Panc1 (cell line): ENCODE measurements around the gene PNRC1. TPM values are rescaled to one million over a fixed set of nuclear protein-coding genes. Genes with fewer than 3 reads are reported as not detected.
"Not testable (repeated sequence)": the region's sequence is repeated elsewhere in the genome, so short reads cannot be mapped to it uniquely, and the experiment has no call there.

ENCODE experiments used
- ATAC-seq: fragments of 200-7000 bp; cut with Tn5 transposase; 2 replicates; pipeline ENCODE4 v1.9.1; 2020; ENCODE audit warnings: mild to moderate bottlenecking, moderate library complexity
- BruUV-seq: library from RNA; stranded (reverse); fragments of 400-500 nt; replicated peaks from 2 replicates; lab custom pipeline; 2021; lab: Mats Ljungman, UMichigan
- CTCF ChIA-PET: fragments of 300-600 bp; sonication (Branson Sonifier 250); formaldehyde crosslinking; loops from one replicate; lab custom pipeline; 2022; ENCODE audit warnings: antibody characterized with exemption; lab: Charles Lee
- POLR2A ChIA-PET: fragments of 300-600 bp; sonication (Branson Sonifier 250); formaldehyde crosslinking; loops from one replicate; lab custom pipeline; 2022; ENCODE audit warnings: antibody characterized with exemption; lab: Charles Lee
- DNase-seq: peaks from one replicate; pipeline ENCODE4 v3.0.0-alpha.2; 2010; ENCODE audit warnings: low read depth, low spot score
- H3K27ac ChIP-seq: 2 replicates; pipeline ENCODE4 v1.5.1; 2011; ENCODE audit warnings: mild to moderate bottlenecking, low read length, inconsistent platforms
- H3K27me3 ChIP-seq: fragments of 200-500 bp; sonication (Bioruptor generic); 2 replicates; pipeline ENCODE4 v1.6.0; 2014; ENCODE audit warnings: low read length, inconsistent platforms; ENCODE audit not compliant: control insufficient read depth, insufficient read depth
- H3K36me3 ChIP-seq: fragments of 200-500 bp; sonication (Bioruptor generic); 2 replicates; pipeline ENCODE4 v1.5.1; 2014; ENCODE audit warnings: inconsistent platforms, mild to moderate bottlenecking, low read length, moderate library complexity; ENCODE audit not compliant: control insufficient read depth, insufficient read depth
- H3K4me1 ChIP-seq: 2 replicates; pipeline ENCODE4 v1.5.1; 2011; ENCODE audit warnings: inconsistent platforms, mild to moderate bottlenecking, low read length, moderate library complexity; ENCODE audit not compliant: control insufficient read depth, insufficient read depth
- H3K4me3 ChIP-seq, 2 experiments: 2 replicates each; pipeline ENCODE4 v1.5.1; 2011 to 2012; ENCODE audit warnings: low read depth in 2 of 2, low read length in 2 of 2, mild to moderate bottlenecking in 2 of 2, inconsistent platforms in 1 of 2, moderate library complexity in 1 of 2
- H3K9me3 ChIP-seq: fragments of 200-500 bp; sonication (Bioruptor generic); 2 replicates; pipeline ENCODE4 v1.5.1; 2014; ENCODE audit warnings: low read depth, mild to moderate bottlenecking, inconsistent platforms, low read length, moderate library complexity; ENCODE audit not compliant: control insufficient read depth, insufficient read depth
- POLR2AphosphoS5 ChIP-seq: IDR thresholded peaks from 2 replicates; pipeline ENCODE4 v1.6.1; 2012; ENCODE audit warnings: mild to moderate bottlenecking, low read depth, low read length, moderate library complexity
- SIN3A ChIP-seq: IDR thresholded peaks from 2 replicates; pipeline ENCODE4 v1.6.1; 2012; ENCODE audit warnings: low read depth, mild to moderate bottlenecking, low read length, moderate library complexity, borderline replicate concordance; ENCODE audit not compliant: insufficient read depth
- TCF7L2 ChIP-seq: IDR thresholded peaks from 2 replicates; pipeline ENCODE4 v1.6.1; 2011; ENCODE audit warnings: mild to moderate bottlenecking, low read depth, low read length, inconsistent platforms
- in situ Hi-C: cut with HindIII; loops from 2 replicates; pipeline ENCODE4 v1.10.0; 2016; ENCODE audit warnings: low sequenced_read_pairs, low pct_unique_long_range_greater_than_20kb
- intact Hi-C: fragments of 100-400 bp; cut with micrococcal nuclease; formaldehyde crosslinking; loops from one replicate; pipeline ENCODE4 v1.10.0; 2022; ENCODE audit not compliant: unreplicated experiment
- total RNA-seq: library from RNA; stranded (reverse); gene quantifications from one replicate; pipeline ENCODE4 v1.2.1, GENCODE V29; 2021; ENCODE audit not compliant: unreplicated experiment
- TF ChIP-seq, protein P1 (sequence below): fragments of 450-650 bp; IDR thresholded peaks from 2 replicates; pipeline ENCODE4 v1.5.1; 2017; ENCODE audit warnings: mild to moderate bottlenecking
- TF ChIP-seq, protein P2 (sequence below), 2 experiments: IDR thresholded peaks; 2 replicates each; pipeline ENCODE4 v1.6.1; 2011 to 2012; ENCODE audit warnings: low read depth in 2 of 2, control low read depth in 1 of 2, low read length in 1 of 2, mild to moderate bottlenecking in 1 of 2, moderate library complexity in 1 of 2; ENCODE audit not compliant: insufficient read depth in 1 of 2

Gene PNRC1
- total RNA-seq, 1 experiment from 2014 or later: 63.5 TPM

DNA sequence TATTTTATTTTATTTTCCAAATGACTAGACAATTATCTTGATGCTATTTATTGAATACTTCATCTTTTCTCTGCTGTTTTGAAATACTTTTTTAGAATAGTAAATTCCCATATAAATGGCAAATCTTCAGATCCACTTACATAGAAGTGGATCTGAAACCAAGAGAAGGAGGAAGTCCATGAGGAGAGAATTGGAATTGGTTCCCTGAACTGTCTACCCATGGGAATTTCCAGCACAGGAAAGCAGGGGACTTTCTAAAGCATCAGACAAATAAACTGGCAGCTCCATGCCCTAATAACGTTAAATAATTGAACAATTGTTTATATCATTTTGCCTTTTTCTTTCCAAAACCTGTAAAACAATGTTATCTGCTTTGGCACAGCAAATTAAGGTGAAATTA, 47.1 kb upstream of the PNRC1 start:
- no peak for DNase-seq
- Histone ChIP-seq H3K4me3 (no peak overlapping the region), H3K27me3 (no peaks in the 10 kb centered on the region), H3K36me3 (no peaks in the 10 kb centered on the region), H3K9me3 (no peaks in the 10 kb centered on the region; the same call in 1 of the 2 replicates), H3K27ac (no peak overlapping the region), H3K4me1 (no peaks in the 10 kb centered on the region)
- intact Hi-C loops (no loop called here), in situ Hi-C loops (no loop called here)
- POLR2A ChIA-PET: no interaction called here
- no peak for ATAC-seq
- BruUV-seq: no TSS peak
- TF ChIP-seq SIN3A: no peak
- TF ChIP-seq POLR2AphosphoS5: no peak
- no peak for TF ChIP-seq TCF7L2
- TF ChIP-seq, protein P1, sequence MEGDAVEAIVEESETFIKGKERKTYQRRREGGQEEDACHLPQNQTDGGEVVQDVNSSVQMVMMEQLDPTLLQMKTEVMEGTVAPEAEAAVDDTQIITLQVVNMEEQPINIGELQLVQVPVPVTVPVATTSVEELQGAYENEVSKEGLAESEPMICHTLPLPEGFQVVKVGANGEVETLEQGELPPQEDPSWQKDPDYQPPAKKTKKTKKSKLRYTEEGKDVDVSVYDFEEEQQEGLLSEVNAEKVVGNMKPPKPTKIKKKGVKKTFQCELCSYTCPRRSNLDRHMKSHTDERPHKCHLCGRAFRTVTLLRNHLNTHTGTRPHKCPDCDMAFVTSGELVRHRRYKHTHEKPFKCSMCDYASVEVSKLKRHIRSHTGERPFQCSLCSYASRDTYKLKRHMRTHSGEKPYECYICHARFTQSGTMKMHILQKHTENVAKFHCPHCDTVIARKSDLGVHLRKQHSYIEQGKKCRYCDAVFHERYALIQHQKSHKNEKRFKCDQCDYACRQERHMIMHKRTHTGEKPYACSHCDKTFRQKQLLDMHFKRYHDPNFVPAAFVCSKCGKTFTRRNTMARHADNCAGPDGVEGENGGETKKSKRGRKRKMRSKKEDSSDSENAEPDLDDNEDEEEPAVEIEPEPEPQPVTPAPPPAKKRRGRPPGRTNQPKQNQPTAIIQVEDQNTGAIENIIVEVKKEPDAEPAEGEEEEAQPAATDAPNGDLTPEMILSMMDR: no peak
- TF ChIP-seq, protein P2, sequence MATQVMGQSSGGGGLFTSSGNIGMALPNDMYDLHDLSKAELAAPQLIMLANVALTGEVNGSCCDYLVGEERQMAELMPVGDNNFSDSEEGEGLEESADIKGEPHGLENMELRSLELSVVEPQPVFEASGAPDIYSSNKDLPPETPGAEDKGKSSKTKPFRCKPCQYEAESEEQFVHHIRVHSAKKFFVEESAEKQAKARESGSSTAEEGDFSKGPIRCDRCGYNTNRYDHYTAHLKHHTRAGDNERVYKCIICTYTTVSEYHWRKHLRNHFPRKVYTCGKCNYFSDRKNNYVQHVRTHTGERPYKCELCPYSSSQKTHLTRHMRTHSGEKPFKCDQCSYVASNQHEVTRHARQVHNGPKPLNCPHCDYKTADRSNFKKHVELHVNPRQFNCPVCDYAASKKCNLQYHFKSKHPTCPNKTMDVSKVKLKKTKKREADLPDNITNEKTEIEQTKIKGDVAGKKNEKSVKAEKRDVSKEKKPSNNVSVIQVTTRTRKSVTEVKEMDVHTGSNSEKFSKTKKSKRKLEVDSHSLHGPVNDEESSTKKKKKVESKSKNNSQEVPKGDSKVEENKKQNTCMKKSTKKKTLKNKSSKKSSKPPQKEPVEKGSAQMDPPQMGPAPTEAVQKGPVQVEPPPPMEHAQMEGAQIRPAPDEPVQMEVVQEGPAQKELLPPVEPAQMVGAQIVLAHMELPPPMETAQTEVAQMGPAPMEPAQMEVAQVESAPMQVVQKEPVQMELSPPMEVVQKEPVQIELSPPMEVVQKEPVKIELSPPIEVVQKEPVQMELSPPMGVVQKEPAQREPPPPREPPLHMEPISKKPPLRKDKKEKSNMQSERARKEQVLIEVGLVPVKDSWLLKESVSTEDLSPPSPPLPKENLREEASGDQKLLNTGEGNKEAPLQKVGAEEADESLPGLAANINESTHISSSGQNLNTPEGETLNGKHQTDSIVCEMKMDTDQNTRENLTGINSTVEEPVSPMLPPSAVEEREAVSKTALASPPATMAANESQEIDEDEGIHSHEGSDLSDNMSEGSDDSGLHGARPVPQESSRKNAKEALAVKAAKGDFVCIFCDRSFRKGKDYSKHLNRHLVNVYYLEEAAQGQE (IDR thresholded peaks at IDR 0.05; ENCODE audit: insufficient read depth in 1 of 2, low read depth in 2 of 2, low read length in 1 of 2): no peak
- CTCF ChIA-PET: no interaction called here

DNA sequence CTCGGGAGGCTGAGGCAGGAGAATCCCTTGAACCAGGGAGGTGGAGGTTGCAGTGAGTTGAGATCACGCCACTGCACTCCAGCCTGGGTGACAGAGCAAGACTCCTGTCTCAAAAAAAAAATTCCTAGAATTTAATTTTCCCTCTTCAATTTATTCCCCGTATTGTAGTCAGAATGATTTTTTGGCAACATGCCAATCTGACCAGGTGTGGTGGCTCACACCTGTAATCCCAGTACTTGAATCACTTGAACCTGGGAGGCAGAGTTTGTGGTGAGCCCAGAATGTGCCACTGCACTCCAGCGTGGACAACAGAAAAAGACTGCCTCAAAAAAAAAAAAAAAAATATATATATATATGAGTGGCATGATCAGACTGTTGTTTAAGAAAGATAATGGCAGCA, 46.4 kb upstream of the PNRC1 start:
- CTCF ChIA-PET, in situ Hi-C loops, H3K27me3 ChIP-seq, H3K4me3 ChIP-seq, ATAC-seq, H3K4me1 ChIP-seq, BruUV-seq, H3K36me3 ChIP-seq, DNase-seq, H3K27ac ChIP-seq, POLR2A ChIA-PET, H3K9me3 ChIP-seq, intact Hi-C loops: not testable (repeated sequence)

DNA sequence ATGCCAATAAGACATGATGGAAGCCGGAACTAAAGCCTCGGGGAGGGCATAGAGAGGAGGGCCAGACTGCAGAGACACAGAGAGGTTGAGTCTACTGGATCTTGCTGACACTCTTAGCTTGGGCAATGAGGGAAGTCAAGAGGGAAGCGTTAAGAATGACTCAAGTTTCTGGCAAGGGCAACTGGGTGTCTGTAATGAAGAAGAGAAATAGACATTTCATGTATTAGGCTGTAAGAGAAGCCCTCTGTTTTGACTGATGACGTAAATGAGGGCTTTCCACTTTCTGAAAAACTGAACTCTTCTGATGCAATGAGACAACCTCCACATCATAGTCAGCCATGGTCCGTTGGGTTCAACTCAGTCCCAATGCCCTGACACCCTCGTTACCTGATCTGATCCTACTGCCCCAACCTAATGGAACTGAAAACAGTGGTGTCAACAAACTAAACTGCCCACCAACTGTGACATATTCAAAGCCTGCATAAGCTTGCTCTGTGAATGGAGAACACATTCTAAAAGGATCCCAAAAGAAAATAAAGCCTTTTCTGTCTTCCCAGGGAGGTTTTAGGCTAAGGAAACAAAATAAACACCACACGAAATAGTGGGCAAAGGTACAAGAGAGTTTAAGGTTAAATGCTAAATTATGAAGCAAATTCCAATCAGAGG, 45.8 kb upstream of the PNRC1 start:
- Histone ChIP-seq H3K36me3 (no peaks in the 10 kb centered on the region), H3K4me1 (no peaks in the 10 kb centered on the region), H3K4me3 (no peak overlapping the region), H3K27me3 (no peaks in the 10 kb centered on the region), H3K9me3 (no peaks in the 10 kb centered on the region; the same call in 1 of the 2 replicates), H3K27ac (no peak overlapping the region)
- DNase-seq (no peak), ATAC-seq (no peak)
- no TSS peak for BruUV-seq
- in situ Hi-C loops (no loop called here), intact Hi-C loops (no loop called here)
- ChIA-PET POLR2A (no interaction called here), CTCF (no interaction called here)
- TF ChIP-seq POLR2AphosphoS5: no peak
- TF ChIP-seq TCF7L2: no peak
- TF ChIP-seq SIN3A: no peak
- TF ChIP-seq, protein P2 (IDR thresholded peaks at IDR 0.05; ENCODE audit: insufficient read depth in 1 of 2, low read depth in 2 of 2, low read length in 1 of 2): no peak
- TF ChIP-seq, protein P1: no peak
